ENCODE data around the gene SH3D19. TPM values are rescaled to one million over a fixed set of nuclear protein-coding genes. Genes with fewer than 3 reads are reported as not detected.

SH3D19 gene
- total RNA-seq, 1 donor from 2014 or later = 4.9 TPM

- no peaks in the 10 kb centered on the region for H3K27me3 Mint-ChIP-seq (ENCODE audit: unreplicated experiment)
- no peaks in the 10 kb centered on the region for H3K36me3 Mint-ChIP-seq (ENCODE audit: unreplicated experiment)
- TF ChIP-seq CTCF (IDR thresholded peaks at IDR 0.05; ENCODE audit: partially characterized antibody, unreplicated experiment) = no peak
- H3K4me1 Mint-ChIP-seq (ENCODE audit: low read depth, unreplicated experiment) = no peaks in the 10 kb centered on the region
- no peaks in the 10 kb centered on the region for H3K9me3 Mint-ChIP-seq (ENCODE audit: unreplicated experiment)
- H3K27ac Mint-ChIP-seq (ENCODE audit: unreplicated experiment) = no peak overlapping the region
- DNase-seq = no peak
- H3K4me3 Mint-ChIP-seq (ENCODE audit: unreplicated experiment) = no peak overlapping the region
Observed at GRCh38 chr4:151316645-151317044, 8.8 kb downstream of the SH3D19 start.

- H3K27ac Mint-ChIP-seq (ENCODE audit: unreplicated experiment) = no peak overlapping the region
Observed at GRCh38 chr4:151315212-151315886, 10.1 kb downstream of the SH3D19 start.

GRCh38 chr4:151314479-151314878 is 10.9 kb downstream of the SH3D19 start:
- no peak for DNase-seq
- no peak overlapping the region for H3K27ac Mint-ChIP-seq (ENCODE audit: unreplicated experiment)
- H3K27me3 Mint-ChIP-seq (ENCODE audit: unreplicated experiment) = no peaks in the 10 kb centered on the region
- no peaks in the 10 kb centered on the region for H3K9me3 Mint-ChIP-seq (ENCODE audit: unreplicated experiment)
- H3K4me3 Mint-ChIP-seq (ENCODE audit: unreplicated experiment) = no peak overlapping the region
- TF ChIP-seq CTCF (IDR thresholded peaks at IDR 0.05; ENCODE audit: partially characterized antibody, unreplicated experiment) = no peak
- H3K36me3 Mint-ChIP-seq (ENCODE audit: unreplicated experiment) = no peaks in the 10 kb centered on the region
- H3K4me1 Mint-ChIP-seq (ENCODE audit: low read depth, unreplicated experiment) = no peaks in the 10 kb centered on the region

More at GRCh38 chr4:151315212-151315886, 10.1 kb downstream of the SH3D19 start:
- TF ChIP-seq CTCF (IDR thresholded peaks at IDR 0.05; ENCODE audit: partially characterized antibody, unreplicated experiment) = no peak
- Mint-ChIP-seq H3K27me3 (ENCODE audit: unreplicated experiment) (no peaks in the 10 kb centered on the region), H3K4me1 (ENCODE audit: low read depth, unreplicated experiment) (no peaks in the 10 kb centered on the region), H3K36me3 (ENCODE audit: unreplicated experiment) (no peaks in the 10 kb centered on the region), H3K9me3 (ENCODE audit: unreplicated experiment) (no peaks in the 10 kb centered on the region), H3K4me3 (ENCODE audit: unreplicated experiment) (no peak overlapping the region)
- no peak for DNase-seq

GRCh38 chr4:151314010-151314355 is 11.4 kb downstream of the SH3D19 start:
- TF ChIP-seq CTCF (IDR thresholded peaks at IDR 0.05; ENCODE audit: partially characterized antibody, unreplicated experiment) = no peak
- H3K4me1 Mint-ChIP-seq (ENCODE audit: low read depth, unreplicated experiment) = no peaks in the 10 kb centered on the region

GRCh38 chr4:151313306-151314009 is 11.9 kb downstream of the SH3D19 start:
- Mint-ChIP-seq H3K9me3 (ENCODE audit: unreplicated experiment) (no peaks in the 10 kb centered on the region), H3K4me3 (ENCODE audit: unreplicated experiment) (no peak overlapping the region), H3K27me3 (ENCODE audit: unreplicated experiment) (no peaks in the 10 kb centered on the region), H3K4me1 (ENCODE audit: low read depth, unreplicated experiment) (no peaks in the 10 kb centered on the region), H3K27ac (ENCODE audit: unreplicated experiment) (no peak overlapping the region), H3K36me3 (ENCODE audit: unreplicated experiment) (no peaks in the 10 kb centered on the region)
- DNase-seq = no peak
- TF ChIP-seq CTCF (IDR thresholded peaks at IDR 0.05; ENCODE audit: partially characterized antibody, unreplicated experiment) = no peak

More at GRCh38 chr4:151314010-151314355, 11.4 kb downstream of the SH3D19 start:
- Mint-ChIP-seq H3K27me3 (ENCODE audit: unreplicated experiment) (no peaks in the 10 kb centered on the region), H3K27ac (ENCODE audit: unreplicated experiment) (no peak overlapping the region), H3K4me3 (ENCODE audit: unreplicated experiment) (no peak overlapping the region), H3K36me3 (ENCODE audit: unreplicated experiment) (no peaks in the 10 kb centered on the region), H3K9me3 (ENCODE audit: unreplicated experiment) (no peaks in the 10 kb centered on the region)
- DNase-seq = no peak

Data from glutamatergic neuron (in vitro differentiated cells).